K562 (cell line): Measurements from ENCODE around the gene TFF3. TPM values are rescaled to one million over a fixed set of nuclear protein-coding genes. Genes with fewer than 3 reads are reported as not detected.

Experiments used
- ATAC-seq: fragments of 200-7000 bp; cut with Tn5 transposase; 3 replicates; pipeline ENCODE4 v1.9.1; 2020; ENCODE audit warnings: moderate library complexity
- BruUV-seq: library from RNA; stranded (reverse); fragments of 400-500 nt; replicated peaks from 2 replicates; lab custom pipeline; 2021; lab: Mats Ljungman, UMichigan
- CTCF ChIA-PET: fragments of 300-600 bp; formaldehyde crosslinking; extraction: SDS; loops from one replicate; lab custom pipeline; 2021; ENCODE audit warnings: low intra/inter-chr PET ratio; lab: Yijun Ruan, JAX
- POLR2A ChIA-PET: fragments of 300-600, 350-650 bp; sonication (Branson Sonifier 250); formaldehyde crosslinking; extraction: SDS; loops from one replicate; lab custom pipeline; 2021; ENCODE audit warnings: antibody characterized with exemption, inconsistent platforms; lab: Yijun Ruan, JAX
- DNase-seq, 4 experiments: peaks; one replicate each; pipeline versions ENCODE4 v3.0.0 to v3.0.0-alpha.2; 2011 to 2018; ENCODE audit warnings: low spot score in 3 of 4, mixed read lengths in 3 of 4; ENCODE audit errors: extremely low read depth in 1 of 4
- FAIRE-seq: peaks from 2 replicates; lab custom pipeline; 2011; peaks lifted over from hg19 to GRCh38; lab: Jason Lieb, UNC
- H2AFZ ChIP-seq: 2 replicates; pipeline ENCODE4 v1.6.0; 2011; ENCODE audit warnings: low read depth, low read length, control low read depth, inconsistent platforms
- H3K27ac ChIP-seq: fragments of 200-600 bp; 3 replicates; pipeline ENCODE4 v1.8.0; 2011; ENCODE audit warnings: low read depth, mild to moderate bottlenecking, control low read depth, inconsistent platforms, low read length, moderate library complexity, mixed read lengths; ENCODE audit errors: extremely low read depth
- H3K27me3 ChIP-seq, 2 experiments: fragments of 300-600 bp in 1 of 2; 2 replicates in 1 of 2; 3 replicates in 1 of 2; pipeline versions ENCODE4 v1.6.0 to v1.8.0; 2011; ENCODE audit warnings: inconsistent platforms in 2 of 2, low read length in 2 of 2, mild to moderate bottlenecking in 1 of 2, mixed read lengths in 1 of 2, moderate library complexity in 1 of 2; ENCODE audit not compliant: control insufficient read depth in 2 of 2, insufficient read depth in 2 of 2
- H3K36me3 ChIP-seq: fragments of 300-600 bp; 3 replicates; pipeline ENCODE4 v1.8.0; 2011; ENCODE audit warnings: mild to moderate bottlenecking, low read length, inconsistent platforms; ENCODE audit not compliant: control insufficient read depth, insufficient read depth
- H3K4me1 ChIP-seq, 2 experiments: fragments of 200-600 bp in 1 of 2; replicated peaks in 1 of 2; 2 replicates in 1 of 2; 3 replicates in 1 of 2; pipeline versions ENCODE4 v1.5.1 to v1.8.0; 2011; ENCODE audit warnings: inconsistent platforms in 2 of 2, low read length in 2 of 2, mild to moderate bottlenecking in 1 of 2, mixed read lengths in 1 of 2, moderate library complexity in 1 of 2; ENCODE audit not compliant: control insufficient read depth in 2 of 2, insufficient read depth in 2 of 2
- H3K4me2 ChIP-seq: 2 replicates; pipeline ENCODE4 v1.6.1; 2011; ENCODE audit warnings: low read length, control low read depth, inconsistent platforms, mixed read lengths; ENCODE audit not compliant: insufficient read depth
- H3K4me3 ChIP-seq: fragments of 200-600 bp; sonication (generic), shearing (Covaris generic); 2 replicates; pipeline ENCODE4 v1.5.1; 2016; ENCODE audit warnings: control low read depth, inconsistent platforms
- H3K79me2 ChIP-seq: fragments of 200-600 bp; 3 replicates; pipeline ENCODE4 v1.8.0; 2011; ENCODE audit warnings: low read length, inconsistent platforms; ENCODE audit not compliant: control insufficient read depth, insufficient read depth
- H3K9ac ChIP-seq, 2 experiments: 2 replicates each; pipeline versions ENCODE4 v1.6.0 to v1.6.1; 2011; ENCODE audit warnings: low read depth in 2 of 2, low read length in 2 of 2, control low read depth in 1 of 2, inconsistent platforms in 1 of 2, mild to moderate bottlenecking in 1 of 2, mixed read lengths in 1 of 2; ENCODE audit not compliant: insufficient read depth in 1 of 2
- H3K9me1 ChIP-seq: one replicate; pipeline ENCODE4 v1.6.0; 2011; ENCODE audit warnings: inconsistent platforms, mild to moderate bottlenecking, low read length, moderate library complexity; ENCODE audit not compliant: control insufficient read depth, insufficient read depth
- H3K9me3 ChIP-seq: replicated peaks from 2 replicates; pipeline ENCODE4 v1.5.1; 2011; ENCODE audit warnings: low read depth, low read length, inconsistent platforms; ENCODE audit not compliant: control insufficient read depth, insufficient read depth
- H4K20me1 ChIP-seq: replicated peaks from 2 replicates; pipeline ENCODE4 v1.6.1; 2011; ENCODE audit warnings: low read length, inconsistent platforms, mixed read lengths; ENCODE audit not compliant: control insufficient read depth, insufficient read depth
- CREBBP ChIP-seq: IDR thresholded peaks from one replicate; pipeline ENCODE4 v1.6.1; 2012; ENCODE audit warnings: low read depth, mild to moderate bottlenecking, control low read depth, inconsistent platforms, low read length
- CSDE1 ChIP-seq, 2 experiments: fragments of 450-650 bp; IDR thresholded peaks; 2 replicates each; pipeline ENCODE4 v1.6.1; 2016; ENCODE audit warnings: mild to moderate bottlenecking in 1 of 2
- EHMT2 ChIP-seq: fragments of 450-650 bp; IDR thresholded peaks from 2 replicates; pipeline ENCODE4 v1.6.1; 2018; ENCODE audit warnings: antibody characterized with exemption
- FOXA3 ChIP-seq, 2 experiments: fragments of 450-650 bp in 1 of 2; sonication (generic) in 1 of 2; formaldehyde crosslinking; IDR thresholded peaks in 1 of 2; conservative IDR thresholded peaks in 1 of 2; 2 replicates each; pipeline versions ENCODE4 v1.4.0 to v1.8.0; 2020 to 2022; ENCODE audit warnings: mild to moderate bottlenecking in 2 of 2, missing genetic modification reagents in 1 of 2
- HDAC2 ChIP-seq: fragments of 450-650 bp; IDR thresholded peaks from 2 replicates; pipeline ENCODE4 v1.6.1; 2016; ENCODE audit warnings: mild to moderate bottlenecking
- HIVEP1 ChIP-seq: fragments of 250-450 bp; sonication (Bioruptor Pico); IDR thresholded peaks from 2 replicates; pipeline ENCODE4 v1.4.0; 2020; ENCODE audit warnings: mild to moderate bottlenecking
- NUFIP1 ChIP-seq: fragments of 450-650 bp; IDR thresholded peaks from 2 replicates; pipeline ENCODE4 v1.6.1; 2018; ENCODE audit not compliant: partially characterized antibody
- PTRF ChIP-seq: fragments of 450-650 bp; IDR thresholded peaks from 2 replicates; pipeline ENCODE4 v1.6.1; 2016; ENCODE audit warnings: mild to moderate bottlenecking, missing genetic modification characterization, missing compliant biosample characterization
- SMARCC2 ChIP-seq: fragments of 450-650 bp; IDR thresholded peaks from 2 replicates; pipeline ENCODE4 v1.6.1; 2017; ENCODE audit warnings: antibody characterized with exemption, moderate library complexity, mild to moderate bottlenecking, low read depth
- SPI1 ChIP-seq: IDR thresholded peaks from 2 replicates; pipeline ENCODE4 v1.6.1; 2011; ENCODE audit warnings: low read depth, low read length, control low read depth, borderline replicate concordance
- SUPT5H ChIP-seq: fragments of 450-650 bp; IDR thresholded peaks from 2 replicates; pipeline ENCODE4 v1.6.1; 2016
- TARDBP ChIP-seq: fragments of 450-650 bp; IDR thresholded peaks from 2 replicates; pipeline ENCODE4 v1.6.1; 2016
- TCFL5 ChIP-seq: fragments of 250-450 bp; sonication (Bioruptor Pico); conservative IDR thresholded peaks from 2 replicates; pipeline ENCODE4 v1.6.1; 2021; ENCODE audit warnings: mild to moderate bottlenecking, moderate library complexity, matching md5 sums
- U2AF2 ChIP-seq: fragments of 200-400 bp; formaldehyde crosslinking; optimal IDR thresholded peaks from 2 replicates; pipeline ENCODE3; 2017; ENCODE audit warnings: low read depth, mild to moderate bottlenecking, low read length
- XRCC5 ChIP-seq: fragments of 200-400 bp; formaldehyde crosslinking; IDR thresholded peaks from 2 replicates; pipeline ENCODE4 v1.6.1; 2017; ENCODE audit warnings: low read depth, mild to moderate bottlenecking, low read length
- ZSCAN32 ChIP-seq: fragments of 450-650 bp; formaldehyde crosslinking; IDR thresholded peaks from 2 replicates; pipeline ENCODE4 v1.4.0; 2020; ENCODE audit warnings: mild to moderate bottlenecking, moderate library complexity
- WGBS: fragments of 100-300 bp; shearing (Covaris generic); methylation state at CpG from one replicate; pipeline ENCODE4 v1.1.6; 2016; ENCODE audit warnings: low coverage, mixed read lengths; ENCODE audit not compliant: insufficient coverage; ENCODE audit errors: missing lambda C conversion rate; 5-methylcytosine and 5-hydroxymethylcytosine counted together
- in situ Hi-C: fragments of 300-500 bp; cut with MboI; formaldehyde crosslinking; loops from 4 replicates; pipeline ENCODE4 v1.15.0; 2018; ENCODE audit warnings: inconsistent platforms, mixed read lengths
- intact Hi-C: fragments of 100-400 bp; cut with micrococcal nuclease; formaldehyde crosslinking; loops from 2 replicates; pipeline ENCODE4 v1.14.2; 2022
- polyA plus RNA-seq, 8 experiments: library from polyadenylated mRNA; depleted of rRNA in 4 of 8; stranded (reverse) in 5 of 8; unstranded in 3 of 8; fragments of >200 nt; fragmentation: Nextera tagmentation in 2 of 8; fragmentation: Illumina TruSeq in 1 of 8; extraction: Ambion mirVana in 2 of 8; extraction: Trizol in 1 of 8; gene quantifications; 2 replicates each; pipeline versions ENCODE4 v1.2.1 to v1.2.3, GENCODE V29; 2011 to 2014; ENCODE audit warnings: inconsistent platforms in 1 of 8, missing spikeins in 1 of 8
- total RNA-seq, 7 experiments: library from RNA; depleted of rRNA in 6 of 7; stranded (reverse); fragments of >200 nt in 6 of 7; fragmentation: Illumina TruSeq in 2 of 7; extraction: Trizol in 2 of 7; gene quantifications; 2 replicates each; pipeline versions ENCODE4 v1.2.1 to v1.2.3, GENCODE V29; 2011 to 2021; ENCODE audit warnings: low replicate concordance in 1 of 7
- TF ChIP-seq, protein P1 (sequence below): fragments of 250-450 bp; sonication (Bioruptor Pico); IDR thresholded peaks from 2 replicates; pipeline ENCODE4 v1.4.0; 2020
- TF ChIP-seq, protein P2 (sequence below), 3 experiments: fragments of 200-800 bp in 1 of 3; fragments of 250-450 bp in 1 of 3; fragments of 450-650 bp in 1 of 3; sonication (Bioruptor Pico) in 1 of 3; sonication (Bioruptor generic) in 1 of 3; formaldehyde crosslinking in 1 of 3; IDR thresholded peaks; 2 replicates each; pipeline versions ENCODE4 v1.6.1 to v1.8.0; 2016 to 2022; ENCODE audit warnings: mild to moderate bottlenecking in 2 of 3, missing genetic modification characterization in 2 of 3, missing compliant biosample characterization in 1 of 3, moderate library complexity in 1 of 3
- TF ChIP-seq, protein P3 (sequence below): fragments of 450-650 bp; IDR thresholded peaks from 2 replicates; pipeline ENCODE4 v1.6.1; 2017; ENCODE audit warnings: antibody characterized with exemption

The TFF3 gene
- total and polyA plus RNA-seq, 9 of the 15 experiments (the other 6 are each of a cell fraction or from before 2014, with no cell fraction given) = 0.78 TPM; not detected in 8

DNA sequence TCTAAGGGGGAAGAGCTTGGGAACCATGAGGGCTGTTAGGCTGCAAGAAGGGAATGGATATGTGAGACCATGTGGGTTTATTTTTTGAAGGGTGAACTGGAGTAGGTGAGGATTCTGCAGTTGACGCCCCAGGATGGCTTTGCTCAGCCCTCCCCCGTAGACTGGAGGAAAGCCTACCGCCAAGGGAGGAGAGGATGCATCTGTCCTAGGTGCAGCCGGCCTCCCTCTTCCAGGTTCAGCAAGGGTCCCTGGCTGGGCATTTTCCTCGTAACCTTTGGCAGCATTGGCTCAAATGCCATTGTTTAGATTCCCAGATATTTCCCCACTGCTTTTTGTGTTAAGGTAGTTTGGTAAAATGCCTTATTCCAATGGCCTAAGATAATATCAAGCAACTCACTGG, 16.6 kb downstream of the TFF3 start:
- Histone ChIP-seq H4K20me1 (peaks cover 5% of the 10 kb centered on the region; the same call in 1 of the 2 replicates), H2AFZ (no peak overlapping the region), H3K4me3 (no peak overlapping the region), H3K27me3 (peaks cover 60 to 80% of the 10 kb centered on the region in 2 experiments), H3K79me2 (no peaks in the 10 kb centered on the region), H3K4me2 (no peak overlapping the region), H3K9ac (no peak overlapping the region), H3K4me1 (peaks cover 0 to 8% of the 10 kb centered on the region in 2 experiments; a peak in 1 of 5 replicates), H3K9me1 (no peaks in the 10 kb centered on the region), H3K36me3 (no peaks in the 10 kb centered on the region), H3K9me3 (no peaks in the 10 kb centered on the region), H3K27ac (no peak overlapping the region)
- no peak for ATAC-seq
- FAIRE-seq = no peak
- no peak for DNase-seq
- ChIA-PET POLR2A (no interaction called here), CTCF (interaction anchor here (1.3 kb wide), 1 partner anchor 11 kb away, joined by 4 read pairs; no protein-coding TSS in a partner anchor)
- TF ChIP-seq ZSCAN32 (CRISPR knock-in tag) = no peak
- TF ChIP-seq SUPT5H = no peak
- TF ChIP-seq HIVEP1 (CRISPR knock-in tag) = no peak
- TF ChIP-seq CREBBP = no peak
- TF ChIP-seq HDAC2 = no peak
- TF ChIP-seq, protein P1, sequence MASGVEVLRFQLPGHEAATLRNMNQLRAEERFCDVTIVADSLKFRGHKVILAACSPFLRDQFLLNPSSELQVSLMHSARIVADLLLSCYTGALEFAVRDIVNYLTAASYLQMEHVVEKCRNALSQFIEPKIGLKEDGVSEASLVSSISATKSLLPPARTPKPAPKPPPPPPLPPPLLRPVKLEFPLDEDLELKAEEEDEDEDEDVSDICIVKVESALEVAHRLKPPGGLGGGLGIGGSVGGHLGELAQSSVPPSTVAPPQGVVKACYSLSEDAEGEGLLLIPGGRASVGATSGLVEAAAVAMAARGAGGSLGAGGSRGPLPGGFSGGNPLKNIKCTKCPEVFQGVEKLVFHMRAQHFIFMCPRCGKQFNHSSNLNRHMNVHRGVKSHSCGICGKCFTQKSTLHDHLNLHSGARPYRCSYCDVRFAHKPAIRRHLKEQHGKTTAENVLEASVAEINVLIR (CRISPR knock-in tag) = no peak
- no peak for TF ChIP-seq PTRF
- TF ChIP-seq, protein P2, sequence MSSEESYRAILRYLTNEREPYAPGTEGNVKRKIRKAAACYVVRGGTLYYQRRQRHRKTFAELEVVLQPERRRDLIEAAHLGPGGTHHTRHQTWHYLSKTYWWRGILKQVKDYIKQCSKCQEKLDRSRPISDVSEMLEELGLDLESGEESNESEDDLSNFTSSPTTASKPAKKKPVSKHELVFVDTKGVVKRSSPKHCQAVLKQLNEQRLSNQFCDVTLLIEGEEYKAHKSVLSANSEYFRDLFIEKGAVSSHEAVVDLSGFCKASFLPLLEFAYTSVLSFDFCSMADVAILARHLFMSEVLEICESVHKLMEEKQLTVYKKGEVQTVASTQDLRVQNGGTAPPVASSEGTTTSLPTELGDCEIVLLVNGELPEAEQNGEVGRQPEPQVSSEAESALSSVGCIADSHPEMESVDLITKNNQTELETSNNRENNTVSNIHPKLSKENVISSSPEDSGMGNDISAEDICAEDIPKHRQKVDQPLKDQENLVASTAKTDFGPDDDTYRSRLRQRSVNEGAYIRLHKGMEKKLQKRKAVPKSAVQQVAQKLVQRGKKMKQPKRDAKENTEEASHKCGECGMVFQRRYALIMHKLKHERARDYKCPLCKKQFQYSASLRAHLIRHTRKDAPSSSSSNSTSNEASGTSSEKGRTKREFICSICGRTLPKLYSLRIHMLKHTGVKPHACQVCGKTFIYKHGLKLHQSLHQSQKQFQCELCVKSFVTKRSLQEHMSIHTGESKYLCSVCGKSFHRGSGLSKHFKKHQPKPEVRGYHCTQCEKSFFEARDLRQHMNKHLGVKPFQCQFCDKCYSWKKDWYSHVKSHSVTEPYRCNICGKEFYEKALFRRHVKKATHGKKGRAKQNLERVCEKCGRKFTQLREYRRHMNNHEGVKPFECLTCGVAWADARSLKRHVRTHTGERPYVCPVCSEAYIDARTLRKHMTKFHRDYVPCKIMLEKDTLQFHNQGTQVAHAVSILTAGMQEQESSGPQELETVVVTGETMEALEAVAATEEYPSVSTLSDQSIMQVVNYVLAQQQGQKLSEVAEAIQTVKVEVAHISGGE (CRISPR knock-in tag; IDR thresholded peaks at IDR 0.05) = no peak
- no peak for TF ChIP-seq SMARCC2
- no peak for TF ChIP-seq NUFIP1
- TF ChIP-seq, protein P3, sequence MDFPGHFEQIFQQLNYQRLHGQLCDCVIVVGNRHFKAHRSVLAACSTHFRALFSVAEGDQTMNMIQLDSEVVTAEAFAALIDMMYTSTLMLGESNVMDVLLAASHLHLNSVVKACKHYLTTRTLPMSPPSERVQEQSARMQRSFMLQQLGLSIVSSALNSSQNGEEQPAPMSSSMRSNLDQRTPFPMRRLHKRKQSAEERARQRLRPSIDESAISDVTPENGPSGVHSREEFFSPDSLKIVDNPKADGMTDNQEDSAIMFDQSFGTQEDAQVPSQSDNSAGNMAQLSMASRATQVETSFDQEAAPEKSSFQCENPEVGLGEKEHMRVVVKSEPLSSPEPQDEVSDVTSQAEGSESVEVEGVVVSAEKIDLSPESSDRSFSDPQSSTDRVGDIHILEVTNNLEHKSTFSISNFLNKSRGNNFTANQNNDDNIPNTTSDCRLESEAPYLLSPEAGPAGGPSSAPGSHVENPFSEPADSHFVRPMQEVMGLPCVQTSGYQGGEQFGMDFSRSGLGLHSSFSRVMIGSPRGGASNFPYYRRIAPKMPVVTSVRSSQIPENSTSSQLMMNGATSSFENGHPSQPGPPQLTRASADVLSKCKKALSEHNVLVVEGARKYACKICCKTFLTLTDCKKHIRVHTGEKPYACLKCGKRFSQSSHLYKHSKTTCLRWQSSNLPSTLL = no peak
- TF ChIP-seq CSDE1 (IDR thresholded peaks at IDR 0.05) = no peak
- TF ChIP-seq TARDBP = no peak
- no peak for TF ChIP-seq XRCC5
- no peak for TF ChIP-seq SPI1
- no peak for TF ChIP-seq FOXA3 (CRISPR knock-in tag; conservative IDR thresholded peaks at IDR 0.05 in 1 of 2, IDR thresholded peaks at IDR 0.05 in 1 of 2)
- no peak for TF ChIP-seq U2AF2
- no peak for TF ChIP-seq EHMT2
- TF ChIP-seq TCFL5 (CRISPR knock-in tag) = no peak
- no TSS peak for BruUV-seq
- intact Hi-C loops = no loop called here
- WGBS = 1% methylated on average over 5 of the region's 5 CpGs
- in situ Hi-C loops = no loop called here
